HG03571 (cell line): ENCODE data around the gene DLEC1.

Source experiments
- ATAC-seq: cut with Tn5 transposase; IDR thresholded peaks from one replicate; pipeline ENCODE4 v1.9.1; 2021; ENCODE audit not compliant: unreplicated experiment

Gene DLEC1

DNA sequence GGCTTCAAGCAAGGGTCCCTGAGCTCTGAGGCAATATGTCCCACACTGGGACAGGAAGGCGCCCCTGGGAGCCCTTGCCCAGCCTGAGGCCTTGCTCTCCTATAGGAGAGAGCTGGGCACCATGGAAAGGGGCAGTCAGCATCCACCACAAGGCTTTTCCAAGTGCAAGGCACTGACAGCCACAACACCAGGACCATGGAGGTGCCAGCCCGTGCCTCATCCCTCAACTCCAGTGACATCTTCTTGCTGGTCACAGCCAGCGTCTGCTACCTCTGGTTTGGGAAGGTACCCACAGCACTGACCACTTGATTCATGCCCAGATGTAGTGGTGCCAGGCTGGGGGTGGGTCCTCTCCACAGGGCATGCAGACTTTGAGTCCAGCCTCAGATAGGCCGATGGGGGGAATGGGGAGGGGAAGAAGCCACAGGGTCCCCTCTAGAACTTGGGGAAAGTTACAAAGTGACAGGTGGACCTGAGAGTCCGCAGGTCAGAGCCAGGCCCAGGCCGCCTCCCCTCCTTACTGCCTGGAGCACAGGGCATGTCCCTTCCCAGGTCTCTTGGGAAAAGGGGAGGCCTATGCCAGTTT is 36.6 kb upstream of the DLEC1 start:
- no peak for ATAC-seq

DNA sequence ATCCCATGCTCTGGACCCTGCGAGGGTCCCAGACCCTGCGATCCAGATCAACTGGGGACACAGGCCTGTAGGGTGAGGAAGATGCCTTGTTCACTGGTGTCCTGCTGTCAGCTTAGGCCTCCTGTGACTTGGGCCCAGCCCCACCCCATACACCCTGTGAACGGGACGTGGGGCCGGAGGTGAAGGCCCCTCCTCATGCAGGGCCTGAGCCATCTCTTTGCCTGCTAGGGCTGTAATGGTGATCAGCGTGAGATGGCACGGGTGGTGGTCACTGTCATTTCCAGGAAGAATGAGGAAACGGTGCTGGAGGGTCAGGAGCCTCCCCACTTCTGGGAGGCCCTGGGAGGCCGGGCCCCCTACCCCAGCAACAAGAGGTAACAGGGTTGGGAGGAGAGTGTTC is 36.1 kb upstream of the DLEC1 start:
- no peak for ATAC-seq

DNA sequence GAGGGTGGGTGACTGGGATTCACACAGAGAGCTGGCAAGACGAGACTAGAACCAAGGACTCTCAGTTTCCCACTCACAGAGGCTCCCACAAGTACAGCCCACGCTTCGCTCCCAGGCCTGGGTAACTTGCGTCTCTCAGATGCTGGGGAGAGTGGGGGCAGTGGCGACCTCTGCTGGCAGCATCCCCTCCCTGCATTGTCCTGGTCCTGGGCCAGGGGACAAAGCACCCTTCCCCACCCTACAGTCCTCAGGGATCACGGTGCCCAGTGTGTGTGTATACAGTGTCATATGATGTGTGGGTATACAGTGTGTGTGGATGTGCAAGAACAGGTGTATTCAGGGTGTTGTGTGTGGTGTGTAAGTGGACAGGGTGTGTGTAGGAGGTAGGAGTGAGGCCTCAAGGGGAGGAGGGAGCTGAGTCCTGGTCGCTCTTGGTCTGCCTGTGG is 35.6 kb upstream of the DLEC1 start:
- no peak for ATAC-seq

DNA sequence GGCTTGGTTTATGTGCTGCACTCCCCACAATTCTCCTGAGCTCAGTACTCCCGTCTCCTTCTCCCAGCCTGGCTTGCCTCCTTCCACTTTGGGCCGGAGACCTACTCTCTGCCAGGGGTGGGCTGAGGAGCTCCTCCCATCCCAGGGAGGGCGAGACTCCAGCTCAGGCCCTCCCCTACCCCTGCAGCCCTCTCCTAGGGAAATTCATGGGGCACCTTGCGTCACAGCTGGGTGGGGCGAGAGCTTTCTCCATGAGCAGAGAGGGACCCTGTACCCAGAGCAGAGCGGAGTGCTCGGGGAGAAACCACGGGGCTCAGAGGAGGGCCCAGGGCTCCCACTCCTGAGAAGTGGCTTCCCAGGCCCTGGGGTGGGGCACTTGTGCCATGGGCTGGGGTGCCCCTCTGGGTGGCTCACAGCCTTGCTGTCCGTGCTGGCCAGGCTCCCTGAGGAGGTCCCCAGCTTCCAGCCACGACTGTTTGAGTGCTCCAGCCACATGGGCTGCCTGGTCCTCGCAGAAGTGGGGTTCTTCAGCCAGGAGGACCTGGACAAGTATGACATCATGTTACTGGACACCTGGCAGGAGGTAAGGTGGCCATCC is 35.1 kb upstream of the DLEC1 start:
- ATAC-seq, result no peak

DNA sequence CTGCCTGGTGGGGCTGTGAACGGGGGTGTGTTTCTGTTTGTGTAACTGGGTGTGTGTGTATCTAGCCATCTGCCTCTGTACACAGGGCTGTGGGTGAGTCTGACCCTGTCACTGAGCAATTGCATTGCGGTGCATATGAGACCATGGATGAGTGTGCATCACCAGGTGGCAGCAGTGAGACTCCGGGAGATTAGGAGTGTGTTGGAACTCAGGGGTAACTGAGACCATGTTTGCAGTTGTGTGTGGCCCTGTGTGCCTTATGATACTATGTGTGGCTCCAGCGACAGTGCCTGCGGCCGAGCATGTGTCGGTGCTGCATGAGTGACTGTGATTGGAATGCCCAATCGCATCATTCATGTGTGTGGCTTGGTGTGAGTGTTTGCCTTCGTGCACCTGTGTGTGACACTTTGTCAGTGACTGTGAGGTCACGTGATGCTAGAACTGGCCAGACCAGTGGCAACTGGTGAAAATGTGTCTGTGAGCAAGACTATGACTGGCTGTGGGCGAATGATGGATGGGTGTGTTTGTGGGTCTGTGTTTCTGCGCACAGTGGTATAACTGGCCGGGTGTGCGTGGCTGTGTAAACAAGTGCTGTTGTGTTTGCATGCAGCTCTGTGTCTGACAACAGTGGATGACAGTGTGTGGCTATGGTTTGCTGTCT is 34.5 kb upstream of the DLEC1 start:
- peak; percentile 49 for ATAC-seq

DNA sequence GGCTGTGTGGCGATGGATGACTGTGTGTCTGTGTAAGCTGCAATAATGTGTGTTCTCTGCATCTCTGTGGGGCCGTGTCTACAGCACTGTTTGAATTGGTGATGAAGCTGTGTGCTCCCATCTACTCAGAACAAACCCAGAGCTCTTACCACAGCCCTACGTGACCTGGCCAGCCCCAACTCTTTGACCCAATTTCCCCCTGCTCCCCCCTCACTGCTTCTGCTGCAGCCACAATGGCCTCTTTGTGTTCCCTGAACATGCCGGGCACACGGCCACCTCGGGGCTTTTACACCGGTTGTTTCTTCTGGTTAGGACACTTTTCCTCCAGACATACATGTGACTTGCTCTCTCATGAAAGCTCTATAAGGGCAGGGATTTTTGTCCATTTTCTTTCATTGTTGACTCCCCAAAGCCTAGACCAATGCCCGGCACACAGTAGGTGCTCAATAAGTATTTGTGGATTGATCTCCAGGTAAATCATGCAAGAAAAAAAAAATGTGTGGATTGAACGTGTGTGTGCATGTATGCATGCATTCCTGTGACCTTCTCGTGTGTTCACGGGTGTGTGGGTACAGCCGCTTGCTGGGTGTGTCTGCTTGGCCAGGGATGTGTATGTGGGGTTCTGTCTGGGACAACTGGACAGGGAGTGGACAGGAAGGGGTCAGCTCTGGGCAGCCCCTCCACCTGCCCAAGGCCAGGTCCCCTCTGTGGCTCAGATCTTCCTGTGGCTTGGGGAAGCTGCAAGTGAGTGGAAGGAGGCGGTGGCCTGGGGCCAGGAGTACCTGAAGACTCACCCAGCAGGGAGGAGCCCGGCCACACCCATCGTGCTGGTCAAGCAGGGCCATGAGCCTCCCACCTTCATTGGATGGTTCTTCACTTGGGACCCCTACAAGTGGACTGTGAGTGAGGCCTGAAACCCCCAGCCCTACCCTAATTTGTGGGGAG is 33.7 kb upstream of the DLEC1 start:
- ATAC-seq, result no peak

DNA sequence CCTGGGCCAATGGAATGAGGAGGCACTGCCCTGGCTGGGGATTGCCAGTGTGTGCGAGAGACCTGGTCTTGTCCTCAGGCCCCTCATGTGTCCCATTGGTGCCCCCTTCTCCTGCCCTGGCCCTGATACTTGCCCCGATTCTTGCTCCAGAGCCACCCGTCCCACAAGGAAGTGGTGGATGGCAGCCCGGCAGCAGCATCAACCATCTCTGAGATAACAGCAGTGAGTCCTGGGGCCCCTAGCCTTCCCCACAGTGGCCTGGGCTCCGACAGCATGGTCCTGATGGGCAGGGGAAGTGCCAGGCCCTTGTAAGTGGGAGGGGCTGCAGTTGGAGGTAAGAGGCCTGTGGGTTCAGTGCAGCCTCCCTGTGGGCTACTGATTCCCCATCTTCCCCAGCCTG is 33.0 kb upstream of the DLEC1 start:
- ATAC-seq, result no peak

DNA sequence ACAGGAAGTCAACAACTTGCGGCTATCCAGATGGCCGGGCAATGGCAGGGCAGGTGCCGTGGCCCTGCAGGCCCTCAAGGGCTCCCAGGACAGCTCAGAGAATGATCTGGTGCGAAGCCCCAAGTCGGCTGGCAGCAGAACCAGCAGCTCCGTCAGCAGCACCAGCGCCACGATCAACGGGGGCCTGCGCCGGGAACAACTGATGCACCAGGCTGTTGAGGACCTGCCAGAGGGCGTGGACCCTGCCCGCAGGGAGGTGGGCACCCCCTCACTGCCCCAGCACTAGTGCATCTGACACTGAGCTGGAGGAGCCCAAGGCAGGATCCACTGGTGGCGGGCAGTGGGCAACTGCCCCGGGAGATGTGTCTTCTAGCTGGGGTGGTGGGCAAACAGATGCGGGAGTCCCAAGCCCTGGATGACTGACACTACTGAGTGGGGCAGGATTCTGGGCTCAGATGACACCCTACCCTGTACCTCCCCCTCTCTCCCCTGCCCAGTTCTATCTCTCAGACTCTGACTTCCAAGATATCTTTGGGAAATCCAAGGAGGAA is 32.5 kb upstream of the DLEC1 start:
- no peak for ATAC-seq

DNA sequence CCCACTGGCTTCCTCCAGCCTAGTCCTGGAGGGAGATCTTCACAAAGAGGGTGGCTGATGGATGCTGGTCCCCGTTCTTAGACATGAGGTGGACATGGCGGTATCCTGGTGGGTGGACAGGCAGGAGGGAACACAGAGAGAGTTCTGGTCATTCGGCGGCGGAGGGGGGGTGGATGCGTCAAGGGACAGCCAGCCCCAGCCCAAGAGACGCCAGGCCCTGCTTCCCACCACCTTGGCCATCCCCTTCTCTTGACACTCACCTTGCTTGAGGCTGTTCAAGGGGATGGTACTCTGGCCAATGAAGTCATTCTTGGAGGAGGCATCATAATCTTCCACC is 31.3 kb upstream of the DLEC1 start:
- ATAC-seq, result no peak

DNA sequence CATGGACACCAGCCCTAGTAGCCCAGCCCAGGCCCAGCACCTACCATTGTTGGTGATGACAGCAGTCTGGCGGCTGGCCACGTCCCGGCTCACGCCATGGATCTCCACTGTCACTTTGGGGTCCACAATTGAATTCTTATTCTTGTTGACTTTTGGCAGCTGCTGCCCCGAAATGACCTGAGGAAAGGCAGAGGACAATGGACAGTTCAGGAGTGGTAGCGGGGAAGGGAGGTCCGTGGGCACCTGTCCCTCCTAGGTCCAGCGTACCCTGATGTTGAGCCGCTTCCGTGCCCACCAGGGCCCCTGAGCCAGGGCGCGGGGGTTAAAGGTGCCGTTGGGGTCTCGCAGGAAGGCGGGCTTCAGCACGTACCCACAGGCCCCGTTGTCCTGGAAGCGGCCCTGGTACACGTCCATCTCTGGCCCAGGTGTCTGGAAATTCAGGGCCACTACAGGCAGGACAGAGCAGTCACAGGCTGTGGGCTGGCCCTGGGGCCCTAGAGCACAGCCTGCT is 30.8 kb upstream of the DLEC1 start:
- no peak for ATAC-seq

DNA sequence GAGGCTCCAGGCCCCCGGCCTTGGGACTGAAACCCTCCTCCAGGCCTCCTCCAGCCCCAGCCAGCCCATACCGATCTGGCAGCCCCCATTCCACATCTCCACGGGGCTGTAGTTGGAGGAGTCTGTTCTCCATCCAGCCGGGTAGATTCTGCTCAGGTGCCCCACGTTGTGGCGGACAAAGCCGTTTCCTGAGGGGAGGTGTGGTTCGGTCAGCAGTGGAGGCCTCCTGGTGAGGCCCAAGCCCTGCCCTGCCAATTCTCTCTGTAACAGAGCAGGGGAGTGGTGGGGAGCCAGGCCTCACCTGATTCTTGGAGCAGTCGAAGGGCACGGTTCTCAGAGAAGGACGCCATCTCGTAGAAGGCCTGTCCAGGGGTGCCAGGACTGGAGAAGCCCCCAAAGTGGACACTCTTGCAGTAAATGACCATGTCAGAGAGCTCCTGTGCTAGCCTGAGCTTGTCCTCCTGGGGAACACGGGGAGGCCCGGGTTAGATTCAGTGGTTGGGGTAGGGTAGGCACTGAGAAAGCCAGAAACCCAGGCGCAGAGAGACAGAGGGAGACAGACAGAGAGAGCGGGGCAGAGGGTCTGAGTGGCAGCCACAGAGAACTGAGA is 29.9 kb upstream of the DLEC1 start:
- no peak for ATAC-seq

DNA sequence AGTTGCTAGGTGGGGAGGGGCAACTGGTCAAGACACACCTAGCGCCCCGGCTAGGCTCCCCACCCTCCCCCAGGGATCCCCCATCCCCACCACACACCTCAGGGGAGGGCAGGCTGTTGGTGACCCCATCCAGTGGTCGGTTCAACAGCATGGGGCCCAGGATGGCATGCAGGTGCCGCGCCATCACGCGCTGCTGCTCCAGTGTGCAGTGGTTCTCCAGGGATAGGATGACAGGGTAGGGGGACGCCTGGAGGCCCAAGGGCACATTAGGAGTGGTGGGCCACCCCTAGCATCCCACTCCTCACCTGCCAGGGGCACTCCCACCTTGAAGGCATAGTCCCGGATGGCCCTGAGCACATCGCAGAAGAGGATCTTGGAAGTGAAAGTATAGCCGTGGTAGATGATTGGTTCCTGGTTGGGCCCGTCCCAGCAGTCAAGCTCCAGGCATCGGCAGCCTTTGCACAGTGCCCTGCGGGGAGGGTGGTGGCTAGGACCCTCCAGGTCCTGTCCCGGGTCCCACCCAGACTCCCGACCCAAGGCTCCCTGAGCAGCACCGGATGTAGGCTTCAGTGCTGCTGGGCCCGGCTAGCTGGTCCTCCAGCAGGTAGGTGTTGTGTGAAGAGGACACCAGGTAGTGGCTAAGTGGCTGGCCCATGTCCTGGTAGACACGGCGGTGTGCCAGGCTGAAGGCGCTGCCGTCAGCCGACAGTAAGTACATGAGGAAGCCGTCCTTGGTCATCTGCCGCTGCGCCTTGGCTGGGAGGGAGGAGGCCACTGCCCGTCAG is 29.0 kb upstream of the DLEC1 start:
- ATAC-seq, result no peak

DNA sequence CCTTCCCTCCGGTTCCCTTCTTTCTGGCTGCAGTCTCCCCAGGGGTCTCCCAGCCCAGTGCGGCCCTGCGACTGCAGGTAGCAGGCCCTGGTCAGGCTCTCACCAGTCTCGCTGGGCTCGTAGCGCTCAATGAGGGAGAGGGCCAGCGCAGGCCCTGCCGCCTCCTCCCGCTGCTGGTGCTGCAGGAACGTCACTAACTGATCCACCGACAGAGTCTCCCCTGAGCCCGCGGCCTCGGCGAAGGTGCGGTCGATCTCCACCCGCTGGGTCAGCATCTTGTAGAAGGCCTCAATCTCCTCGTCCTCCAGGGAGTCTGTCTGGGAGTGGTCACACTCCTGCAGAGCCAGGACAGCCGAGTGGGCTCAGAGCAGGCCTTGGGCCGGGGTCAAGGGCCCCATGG is 27.9 kb upstream of the DLEC1 start:
- no peak for ATAC-seq

DNA sequence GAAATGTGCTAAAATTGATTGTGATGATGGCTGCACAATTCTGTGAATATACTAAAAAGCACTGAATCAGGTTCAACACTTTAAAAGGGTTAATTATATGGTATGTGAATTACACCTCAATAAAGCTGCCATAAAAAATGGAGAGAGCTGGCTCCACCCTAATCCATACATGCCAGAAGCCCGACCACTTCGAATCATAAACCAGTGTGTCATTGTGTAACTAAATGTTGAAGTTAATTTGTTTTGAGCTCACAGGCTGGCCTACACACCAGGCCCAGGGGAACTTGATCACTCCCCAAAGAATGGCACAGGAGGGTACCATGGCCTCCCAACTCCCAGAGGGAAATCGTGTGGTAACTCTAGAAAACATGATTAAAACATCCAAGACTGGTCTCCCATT is 23.5 kb upstream of the DLEC1 start:
- ATAC-seq, result no peak

DNA sequence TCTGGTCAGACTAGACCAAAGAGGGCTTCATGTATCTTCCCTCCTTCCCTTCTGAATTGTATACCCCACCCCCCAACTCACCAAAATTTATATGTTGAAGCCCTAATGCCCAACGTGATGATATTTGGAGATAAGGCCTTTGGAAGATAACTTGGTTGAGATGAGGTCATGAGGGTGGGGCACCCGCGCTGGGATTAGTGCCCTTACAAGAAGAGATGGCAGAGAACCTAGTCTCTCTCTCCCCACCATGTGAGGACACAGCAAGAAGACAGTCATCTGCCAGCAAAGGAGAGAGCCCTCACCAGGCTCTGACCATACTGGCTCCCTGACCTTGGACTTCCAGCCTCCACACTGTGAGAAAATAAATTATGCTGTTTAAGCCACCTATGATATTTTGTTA is 23.0 kb upstream of the DLEC1 start:
- no peak for ATAC-seq

DNA sequence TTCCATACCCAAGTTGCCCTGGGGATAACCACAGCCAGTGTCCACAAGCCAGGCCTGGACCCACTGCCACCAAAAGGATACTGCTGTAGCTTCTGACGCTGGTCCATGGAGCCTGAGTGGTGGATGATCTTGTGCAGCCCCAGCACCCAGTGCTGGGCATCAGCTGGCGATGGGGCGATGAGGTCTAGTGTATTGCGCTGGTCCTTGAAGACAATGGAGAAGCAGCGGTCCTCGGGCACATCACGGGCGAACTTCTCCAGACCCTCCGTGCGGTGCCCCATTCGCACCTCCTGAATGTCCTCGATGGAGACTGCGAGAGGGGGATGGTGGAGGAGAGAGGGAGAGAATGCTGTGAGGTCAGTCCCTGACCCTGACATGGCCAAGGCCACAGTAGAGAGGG is 22.6 kb upstream of the DLEC1 start:
- no peak for ATAC-seq

DNA sequence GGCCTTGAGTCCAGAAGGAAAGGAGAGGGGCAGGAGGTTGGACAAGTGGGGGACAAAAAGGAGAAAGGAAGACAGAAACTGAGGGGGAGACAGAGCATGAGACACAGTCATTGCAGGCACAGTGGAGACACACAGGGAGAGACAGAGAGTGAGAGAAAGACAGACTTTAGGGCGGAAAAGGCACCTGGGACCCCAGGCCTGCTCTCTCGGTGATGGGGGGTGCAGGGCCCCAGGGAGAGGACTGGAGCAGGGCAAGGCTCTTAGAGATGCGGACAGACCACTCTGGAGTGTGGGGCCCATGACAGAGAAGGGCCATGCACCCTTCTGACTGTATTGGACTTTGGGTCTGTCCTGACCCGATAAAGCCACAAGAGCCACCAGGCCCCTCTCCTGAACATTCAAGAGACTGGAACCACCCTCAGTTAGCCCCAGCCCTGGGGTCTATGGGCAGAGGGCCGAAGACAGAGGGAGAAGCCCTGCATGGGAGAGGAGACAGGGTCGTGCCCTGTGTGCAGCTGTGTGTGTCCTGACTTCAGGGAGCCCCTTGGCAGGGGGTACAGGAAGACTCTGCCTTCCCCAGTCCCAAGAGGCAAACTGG is 22.1 kb upstream of the DLEC1 start:
- no peak for ATAC-seq

DNA sequence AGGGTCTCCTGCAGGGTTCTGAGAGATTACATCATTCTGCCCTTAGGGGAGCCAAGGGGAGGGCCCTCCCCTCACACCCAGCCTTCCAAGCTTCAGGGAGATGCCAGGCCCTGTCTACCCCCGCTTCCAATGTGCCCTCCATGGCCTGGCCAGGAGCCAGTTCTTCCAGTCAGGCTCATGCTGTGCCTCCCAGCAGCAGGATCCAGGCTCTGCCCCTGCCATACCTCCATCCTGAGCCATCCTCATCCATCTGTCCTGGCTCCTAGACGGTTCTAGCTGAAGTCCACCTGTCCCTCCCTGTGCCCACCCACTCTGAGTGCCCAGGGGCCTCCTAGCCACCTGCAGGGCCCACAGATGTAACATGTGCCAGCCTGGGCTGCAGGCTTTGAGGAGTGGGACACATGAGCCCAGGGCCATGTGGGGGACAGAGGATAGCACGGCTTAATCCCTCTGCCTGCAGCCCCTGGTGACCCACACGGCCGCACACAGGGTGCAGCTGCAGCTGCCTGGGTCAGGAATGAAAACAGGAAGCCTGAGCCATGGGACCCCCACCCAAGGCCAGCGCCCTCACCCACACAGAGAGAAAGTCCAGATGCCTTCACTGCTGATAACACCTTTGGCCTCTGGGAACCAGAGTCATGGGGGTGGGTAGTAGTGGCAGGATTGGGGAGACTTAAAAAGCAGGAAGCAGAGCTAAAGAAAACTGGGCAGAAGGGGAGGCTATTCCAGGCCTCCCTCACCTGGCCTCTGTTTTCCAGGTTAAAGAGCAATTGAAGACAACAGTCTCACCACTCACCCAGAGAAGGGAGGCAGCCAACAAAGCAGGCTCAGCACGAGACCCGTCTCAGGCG is 21.3 kb upstream of the DLEC1 start:
- ATAC-seq, result no peak
